ENCODE results near the gene KIAA1328. TPM values are rescaled to one million over a fixed set of nuclear protein-coding genes. Genes with fewer than 3 reads are reported as not detected.

KIAA1328 gene
- total RNA-seq, 1 donor from 2014 or later, result 5.8 TPM

GRCh38 chr18:36850527-36851201 is 21.7 kb downstream of the KIAA1328 start:
- peak; percentile 65 for DNase-seq (ENCODE audit: low read depth)
- Histone ChIP-seq H3K36me3 (ENCODE audit: control insufficient read depth, insufficient read depth, low read length) (no peaks in the 10 kb centered on the region), H3K27me3 (ENCODE audit: control insufficient read depth, insufficient read depth, low read length) (no peaks in the 10 kb centered on the region), H3K4me3 (ENCODE audit: low read depth, low read length) (no peak overlapping the region)
- no peak for TF ChIP-seq CTCF (IDR thresholded peaks at IDR 0.05; ENCODE audit: insufficient read depth, low read length, poor library complexity, severe bottlenecking)

GRCh38 chr18:36851202-36851590 is 22.3 kb downstream of the KIAA1328 start:
- no peak for TF ChIP-seq CTCF (IDR thresholded peaks at IDR 0.05; ENCODE audit: insufficient read depth, low read length, poor library complexity, severe bottlenecking)
- no peaks in the 10 kb centered on the region for H3K36me3 ChIP-seq (ENCODE audit: control insufficient read depth, insufficient read depth, low read length)
- H3K4me3 ChIP-seq (ENCODE audit: low read depth, low read length), result no peak overlapping the region

GRCh38 chr18:36856815-36857214 is 27.9 kb downstream of the KIAA1328 start:
- no peak overlapping the region for H3K4me3 ChIP-seq (ENCODE audit: low read depth, low read length)
- H3K27me3 ChIP-seq (ENCODE audit: control insufficient read depth, insufficient read depth, low read length), result no peaks in the 10 kb centered on the region
- no peak for TF ChIP-seq CTCF (IDR thresholded peaks at IDR 0.05; ENCODE audit: insufficient read depth, low read length, poor library complexity, severe bottlenecking)
- H3K36me3 ChIP-seq (ENCODE audit: control insufficient read depth, insufficient read depth, low read length), result no peaks in the 10 kb centered on the region
- DNase-seq (ENCODE audit: low read depth), result no peak

More at GRCh38 chr18:36851202-36851590, 22.3 kb downstream of the KIAA1328 start:
- H3K27me3 ChIP-seq (ENCODE audit: control insufficient read depth, insufficient read depth, low read length), result no peaks in the 10 kb centered on the region
- DNase-seq (ENCODE audit: low read depth), result no peak

- Histone ChIP-seq H3K4me3 (ENCODE audit: low read depth, low read length) (no peak overlapping the region), H3K36me3 (ENCODE audit: control insufficient read depth, insufficient read depth, low read length) (no peaks in the 10 kb centered on the region), H3K27me3 (ENCODE audit: control insufficient read depth, insufficient read depth, low read length) (no peaks in the 10 kb centered on the region)
- no peak for TF ChIP-seq CTCF (IDR thresholded peaks at IDR 0.05; ENCODE audit: insufficient read depth, low read length, poor library complexity, severe bottlenecking)
- DNase-seq (ENCODE audit: low read depth), result no peak
These were observed 33.3 kb downstream of the KIAA1328 start for GRCh38 chr18:36862182-36862581.

- Histone ChIP-seq H3K4me3 (ENCODE audit: low read depth, low read length) (no peak overlapping the region), H3K27me3 (ENCODE audit: control insufficient read depth, insufficient read depth, low read length) (no peaks in the 10 kb centered on the region), H3K36me3 (ENCODE audit: control insufficient read depth, insufficient read depth, low read length) (no peaks in the 10 kb centered on the region)
- no peak for TF ChIP-seq CTCF (IDR thresholded peaks at IDR 0.05; ENCODE audit: insufficient read depth, low read length, poor library complexity, severe bottlenecking)
- DNase-seq (ENCODE audit: low read depth), result no peak
These were observed 38.1 kb downstream of the KIAA1328 start for GRCh38 chr18:36867056-36867455.

GRCh38 chr18:36871801-36872200 is 42.9 kb downstream of the KIAA1328 start:
- Histone ChIP-seq H3K36me3 (ENCODE audit: control insufficient read depth, insufficient read depth, low read length) (no peaks in the 10 kb centered on the region), H3K4me3 (ENCODE audit: low read depth, low read length) (no peak overlapping the region), H3K27me3 (ENCODE audit: control insufficient read depth, insufficient read depth, low read length) (no peaks in the 10 kb centered on the region)
- TF ChIP-seq CTCF (IDR thresholded peaks at IDR 0.05; ENCODE audit: insufficient read depth, low read length, poor library complexity, severe bottlenecking), result no peak
- no peak for DNase-seq (ENCODE audit: low read depth)

Measured in kidney epithelial cell (primary cell).